HG03457 (cell line): ENCODE measurements around the gene RNH1.

ENCODE experiments used
- ATAC-seq: cut with Tn5 transposase; IDR thresholded peaks from one replicate; pipeline ENCODE4 v1.9.1; 2021; ENCODE audit warnings: moderate number of reproducible peaks; ENCODE audit not compliant: unreplicated experiment

The RNH1 gene

GRCh38 chr11:537622-538430 lies 30.8 kb upstream of the RNH1 start:
- no peak for ATAC-seq

GRCh38 chr11:536841-537621 lies 30.0 kb upstream of the RNH1 start, which contains the start of gene LRRC56:
LRRC56 (plus strand) TSS chr11:537527; CDS start chr11:540685, 3,158 bp downstream.
- ATAC-seq, result peak; percentile 39

GRCh38 chr11:535519-536454 lies 28.7 kb upstream of the RNH1 start, which contains the start of gene HRAS:
HRAS (minus strand) TSS chr11:535576.
- peak; percentile 56 for ATAC-seq

- peak; percentile 4 for ATAC-seq
These were observed 28.1 kb upstream of the RNH1 start for GRCh38 chr11:535210-535518.

GRCh38 chr11:534396-535209 lies 27.6 kb upstream of the RNH1 start:
- ATAC-seq, result no peak

GRCh38 chr11:533586-534395 lies 26.7 kb upstream of the RNH1 start:
- ATAC-seq, result no peak

- no peak for ATAC-seq
These were observed 26.0 kb upstream of the RNH1 start for GRCh38 chr11:532986-533585.

- ATAC-seq, result no peak
These were observed 25.5 kb upstream of the RNH1 start for GRCh38 chr11:532527-532985.

- no peak for ATAC-seq
These were observed 25.0 kb upstream of the RNH1 start for GRCh38 chr11:531919-532526.

GRCh38 chr11:530960-531831 lies 24.2 kb upstream of the RNH1 start:
- ATAC-seq, result no peak

GRCh38 chr11:529728-530411 lies 22.8 kb upstream of the RNH1 start:
- ATAC-seq, result no peak

GRCh38 chr11:528815-529727 lies 22.0 kb upstream of the RNH1 start:
- ATAC-seq, result no peak

- no peak for ATAC-seq
These were observed 21.2 kb upstream of the RNH1 start for GRCh38 chr11:528166-528814.

- ATAC-seq, result no peak
These were observed 19.1 kb upstream of the RNH1 start for GRCh38 chr11:526192-526591.

- ATAC-seq, result no peak
These were observed 14.2 kb upstream of the RNH1 start for GRCh38 chr11:521177-521688.
